ENCODE results near the gene EYS. TPM values are rescaled to one million over a fixed set of nuclear protein-coding genes. Genes with fewer than 3 reads are reported as not detected.

The EYS gene
- total and polyA plus RNA-seq, 2 of the 8 experiments (the other 6 are each of a cell fraction or from before 2014, with no cell fraction given): 0.05 to 0.13 TPM

DNA sequence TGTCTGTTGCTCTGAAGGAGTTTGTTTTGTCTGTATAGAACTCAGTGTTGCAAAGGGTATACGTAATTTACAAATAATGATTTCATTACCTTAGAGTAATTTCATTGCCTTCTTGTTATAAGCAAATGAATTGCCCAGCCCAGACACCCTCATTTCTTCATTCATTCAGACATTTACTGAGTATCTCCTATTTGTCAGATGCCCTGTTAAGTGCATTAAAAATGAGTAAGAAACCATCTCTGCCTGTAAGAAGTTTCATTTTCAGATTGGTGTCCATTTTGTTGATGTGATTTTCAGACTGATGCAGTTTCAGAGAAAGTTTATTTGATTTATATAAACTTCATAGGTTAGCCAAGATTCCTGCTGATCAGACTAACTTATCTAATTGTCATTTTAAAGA is 1642.1 kb downstream of the EYS start (continued):
- TF ChIP-seq JUN (IDR thresholded peaks at IDR 0.05; ENCODE audit: low read depth, low read length) (no peak), GABPA (IDR thresholded peaks at IDR 0.05; ENCODE audit: borderline replicate concordance, insufficient read depth, low read length) (no peak), CBX5 (IDR thresholded peaks at IDR 0.05; ENCODE audit: low read depth, low read length) (no peak), SP1 (IDR thresholded peaks at IDR 0.05; ENCODE audit: low read depth, low read length) (no peak), SRF (IDR thresholded peaks at IDR 0.05; ENCODE audit: low read depth, low read length) (no peak)

Measured in H1 (cell line).